GM23248 (cell line): Measurements from ENCODE around the gene CCDC78.

Source experiments
- EZH2 ChIP-seq: fragments of 200-600 bp; sonication (generic); IDR thresholded peaks from 2 replicates; pipeline ENCODE4 v1.6.1; 2018; ENCODE audit warnings: antibody characterized with exemption, mild to moderate bottlenecking; ENCODE audit not compliant: insufficient read depth, poor library complexity, severe bottlenecking
- EZH2phosphoT487 ChIP-seq: fragments of 200-600 bp; sonication (generic); IDR thresholded peaks from 2 replicates; pipeline ENCODE4 v1.6.1; 2018; ENCODE audit warnings: antibody characterized with exemption, moderate library complexity, mild to moderate bottlenecking, low read depth; ENCODE audit not compliant: insufficient read depth

DNA sequence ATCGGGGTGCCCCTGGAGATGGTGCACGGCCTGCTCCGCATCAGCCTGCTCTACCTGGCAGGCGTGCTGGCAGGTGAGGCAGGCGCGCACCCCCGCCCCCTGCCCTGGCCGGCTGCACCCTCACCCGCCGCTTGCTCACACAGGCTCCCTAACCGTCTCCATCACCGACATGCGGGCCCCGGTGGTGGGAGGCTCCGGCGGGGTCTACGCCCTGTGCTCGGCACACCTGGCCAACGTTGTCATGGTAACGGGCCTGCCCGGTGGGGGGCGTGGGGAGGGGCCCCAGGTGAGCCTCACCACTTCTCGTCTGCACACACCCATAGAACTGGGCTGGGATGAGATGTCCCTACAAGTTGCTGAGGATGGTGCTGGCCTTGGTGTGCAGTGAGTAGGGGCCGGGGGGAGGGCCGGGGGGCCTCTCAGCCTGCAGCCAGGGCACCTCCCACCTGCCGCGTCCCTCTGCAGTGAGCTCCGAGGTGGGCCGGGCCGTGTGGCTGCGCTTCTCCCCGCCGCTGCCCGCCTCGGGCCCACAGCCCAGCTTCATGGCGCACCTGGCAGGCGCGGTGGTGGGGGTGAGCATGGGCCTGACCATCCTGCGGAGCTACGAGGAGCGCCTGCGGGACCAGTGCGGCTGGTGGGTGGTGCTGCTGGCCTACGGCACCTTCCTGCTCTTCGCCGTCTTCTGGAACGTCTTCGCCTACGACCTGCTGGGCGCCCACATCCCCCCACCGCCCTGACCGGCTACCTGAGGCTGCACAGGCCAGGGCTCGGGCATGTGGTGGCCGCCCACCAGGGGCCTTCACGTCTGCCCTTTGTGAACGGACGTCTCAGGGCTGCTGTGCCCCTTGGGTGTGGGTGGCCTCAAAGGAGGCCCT is 48.7 kb downstream of the CCDC78 start:
- no peak for TF ChIP-seq EZH2phosphoT487
- no peak for TF ChIP-seq EZH2
